WI38 (cell line): ENCODE results near the gene PIH1D1.
"Not testable (repeated sequence)": the region's sequence is repeated elsewhere in the genome, so short reads cannot be mapped to it uniquely, and the experiment has no call there.

Experiments used
- H3K4me3 ChIP-seq: 2 replicates; pipeline ENCODE4 v1.5.1; 2011; ENCODE audit warnings: low read depth, mild to moderate bottlenecking, control low read depth, low read length
- TF ChIP-seq, protein P1 (sequence below): IDR thresholded peaks from 2 replicates; pipeline ENCODE4 v1.5.1; 2012; ENCODE audit warnings: low read depth, mild to moderate bottlenecking, control low read depth, low read length

Gene PIH1D1

GRCh38 chr19:49450405-49450804, 1.2 kb downstream of the PIH1D1 start:
- TF ChIP-seq, protein P1, sequence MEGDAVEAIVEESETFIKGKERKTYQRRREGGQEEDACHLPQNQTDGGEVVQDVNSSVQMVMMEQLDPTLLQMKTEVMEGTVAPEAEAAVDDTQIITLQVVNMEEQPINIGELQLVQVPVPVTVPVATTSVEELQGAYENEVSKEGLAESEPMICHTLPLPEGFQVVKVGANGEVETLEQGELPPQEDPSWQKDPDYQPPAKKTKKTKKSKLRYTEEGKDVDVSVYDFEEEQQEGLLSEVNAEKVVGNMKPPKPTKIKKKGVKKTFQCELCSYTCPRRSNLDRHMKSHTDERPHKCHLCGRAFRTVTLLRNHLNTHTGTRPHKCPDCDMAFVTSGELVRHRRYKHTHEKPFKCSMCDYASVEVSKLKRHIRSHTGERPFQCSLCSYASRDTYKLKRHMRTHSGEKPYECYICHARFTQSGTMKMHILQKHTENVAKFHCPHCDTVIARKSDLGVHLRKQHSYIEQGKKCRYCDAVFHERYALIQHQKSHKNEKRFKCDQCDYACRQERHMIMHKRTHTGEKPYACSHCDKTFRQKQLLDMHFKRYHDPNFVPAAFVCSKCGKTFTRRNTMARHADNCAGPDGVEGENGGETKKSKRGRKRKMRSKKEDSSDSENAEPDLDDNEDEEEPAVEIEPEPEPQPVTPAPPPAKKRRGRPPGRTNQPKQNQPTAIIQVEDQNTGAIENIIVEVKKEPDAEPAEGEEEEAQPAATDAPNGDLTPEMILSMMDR: no peak
- H3K4me3 ChIP-seq: peak overlapping the region; percentile 93; the same call in 1 of the 2 replicates

- H3K4me3 ChIP-seq: no peak overlapping the region
- TF ChIP-seq, protein P1: no peak
Observed at GRCh38 chr19:49448432-49448786, 3.2 kb downstream of the PIH1D1 start.

- no peak overlapping the region for H3K4me3 ChIP-seq
- TF ChIP-seq, protein P1: no peak
Observed at GRCh38 chr19:49447485-49448431, 3.9 kb downstream of the PIH1D1 start.

DNA sequence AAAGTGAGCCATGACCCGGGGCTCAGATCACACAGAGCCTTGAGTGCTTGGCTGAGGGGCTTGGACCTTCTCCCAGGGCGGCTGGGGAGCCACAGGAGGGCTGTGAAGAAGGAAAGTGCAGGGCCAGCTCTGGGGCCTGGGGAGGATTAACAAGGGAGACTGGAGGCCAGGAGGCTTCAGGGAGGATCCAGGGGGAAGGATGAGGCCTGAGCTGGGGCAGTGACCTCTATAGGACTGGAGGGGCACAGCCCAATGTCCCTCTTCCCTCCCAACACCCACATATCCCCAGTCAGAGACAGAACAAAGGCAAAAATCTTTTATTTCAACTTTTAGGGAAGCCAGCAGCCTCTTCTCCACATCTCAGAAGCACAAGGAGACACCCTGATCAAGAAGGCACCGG, 5.6 kb downstream of the PIH1D1 start:
- TF ChIP-seq, protein P1: no peak
- no peak overlapping the region for H3K4me3 ChIP-seq

DNA sequence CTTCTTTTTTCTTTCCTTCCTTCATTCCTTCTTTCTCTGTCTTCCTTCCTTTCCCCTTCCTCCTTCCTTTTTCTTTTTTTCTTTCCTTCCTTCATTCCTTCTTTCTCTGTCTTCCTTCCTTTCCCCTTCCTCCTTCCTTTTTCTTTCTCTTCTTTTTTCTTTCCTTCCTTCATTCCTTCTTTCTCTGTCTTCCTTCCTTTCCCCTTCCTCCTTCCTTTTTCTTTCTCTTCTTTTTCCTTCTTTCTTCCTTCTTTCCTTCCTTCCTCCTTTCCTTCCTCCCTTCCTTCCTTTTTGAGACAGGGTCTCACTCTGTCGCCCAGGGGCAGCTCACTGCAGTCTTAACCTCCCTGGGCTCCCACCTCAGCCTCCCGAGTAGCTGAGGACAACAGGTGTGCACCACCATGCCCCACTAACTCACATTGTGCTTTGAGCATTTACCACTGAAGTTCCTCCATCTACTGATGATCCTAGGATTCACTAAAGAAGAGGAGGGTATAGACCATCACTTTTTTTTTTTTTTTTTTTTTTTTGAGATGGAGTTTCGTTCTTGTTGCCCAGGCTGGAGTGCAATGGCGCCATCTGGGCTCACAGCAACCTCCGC, 7.4 kb downstream of the PIH1D1 start:
- H3K4me3 ChIP-seq: not testable (repeated sequence)

GRCh38 chr19:49443366-49444099, 8.1 kb downstream of the PIH1D1 start:
- TF ChIP-seq, protein P1: no peak; the same call in none of the 2 replicates
- peak overlapping the region; percentile 59 for H3K4me3 ChIP-seq

- peak overlapping the region; percentile 59 for H3K4me3 ChIP-seq
- TF ChIP-seq, protein P1: no peak
Observed at GRCh38 chr19:49442771-49443365, 8.7 kb downstream of the PIH1D1 start.
